Measurements from ENCODE around the gene BHLHA9. TPM values are rescaled to one million over a fixed set of nuclear protein-coding genes. Genes with fewer than 3 reads are reported as not detected.

Gene BHLHA9
- total RNA-seq, result not detected

GRCh38 chr17:1270210-1271029, at the start of gene BHLHA9:
TSS of gene BHLHA9 (plus strand) at chr17:1270444. CDS start at chr17:1270564, 120 bp downstream.
- intact Hi-C loops (cut with micrococcal nuclease), result loop anchor here (10.0 kb wide), 1 partner anchor 244 kb away; the partner anchor contains the start of gene INPP5K
- DNase-seq, result no peak
- ChIA-PET POLR2A (no interaction called here), CTCF (interaction anchor here (1.5 to 2.8 kb wide), 2 partner anchors 18 to 62 kb away, joined by 4 to 11 read pairs; no protein-coding TSS in a partner anchor)
- H3K9me3 Mint-ChIP-seq, result no peaks in the 10 kb centered on the region
- H3K27me3 Mint-ChIP-seq, result peaks cover 30% of the 10 kb centered on the region
- H3K4me3 Mint-ChIP-seq, result peak within 1 kb of the TSS; percentile 82
- H3K27ac Mint-ChIP-seq, result no peak within 1 kb of the TSS
- peaks cover 5% of the 10 kb centered on the region for H3K4me1 Mint-ChIP-seq (ENCODE audit: low read depth)
- TF ChIP-seq CTCF (IDR thresholded peaks at IDR 0.05), result no peak
- H3K36me3 Mint-ChIP-seq (ENCODE audit: low read depth), result no peaks in the 10 kb centered on the region
- no peak for ATAC-seq

- DNase-seq (no peak), ATAC-seq (no peak)
- Mint-ChIP-seq H3K36me3 (ENCODE audit: low read depth) (no peaks in the 10 kb centered on the region), H3K4me3 (no peak overlapping the region), H3K9me3 (no peaks in the 10 kb centered on the region), H3K27ac (no peak overlapping the region), H3K4me1 (ENCODE audit: low read depth) (no peaks in the 10 kb centered on the region), H3K27me3 (peaks cover under 1% of the 10 kb centered on the region)
- intact Hi-C loops (cut with micrococcal nuclease), result no loop called here
- TF ChIP-seq CTCF (IDR thresholded peaks at IDR 0.05), result no peak
- ChIA-PET POLR2A (interaction anchor here (0.7 kb wide), 1 partner anchor 43 kb away, joined by 3 read pairs; no protein-coding TSS in a partner anchor), CTCF (interaction anchor here (0.8 kb wide), 1 partner anchor 34 kb away, joined by 3 read pairs; no protein-coding TSS in a partner anchor)
Observed at GRCh38 chr17:1221209-1221608, 49.0 kb upstream of the BHLHA9 start.

DNA sequence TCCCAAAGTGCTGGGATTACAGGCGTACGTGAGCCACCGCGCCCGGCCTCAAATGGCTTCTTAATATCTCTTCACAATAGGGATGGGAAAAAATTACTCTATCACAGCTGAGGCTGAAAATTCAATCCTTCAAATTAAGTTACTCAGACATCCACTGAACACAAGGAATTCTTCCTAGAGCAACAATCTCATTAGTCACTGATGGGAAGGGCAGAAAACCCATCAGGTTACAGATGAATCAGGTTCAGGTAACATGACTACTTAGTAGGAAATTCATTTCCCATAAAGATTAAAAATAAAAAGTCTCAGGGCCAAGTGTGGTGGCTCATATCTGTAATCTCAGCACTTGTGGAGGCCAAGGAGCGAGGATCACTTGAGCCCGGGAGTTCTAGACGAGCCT, 47.9 kb upstream of the BHLHA9 start:
- Mint-ChIP-seq H3K4me3 (no peak overlapping the region), H3K27ac (no peak overlapping the region), H3K4me1 (ENCODE audit: low read depth) (no peaks in the 10 kb centered on the region), H3K36me3 (ENCODE audit: low read depth) (no peaks in the 10 kb centered on the region), H3K9me3 (no peaks in the 10 kb centered on the region), H3K27me3 (peaks cover 7% of the 10 kb centered on the region)
- TF ChIP-seq CTCF (IDR thresholded peaks at IDR 0.05), result no peak
- intact Hi-C loops (cut with micrococcal nuclease), result no loop called here
- ChIA-PET CTCF (no interaction called here), POLR2A (no interaction called here)
- DNase-seq (no peak), ATAC-seq (no peak)

DNA sequence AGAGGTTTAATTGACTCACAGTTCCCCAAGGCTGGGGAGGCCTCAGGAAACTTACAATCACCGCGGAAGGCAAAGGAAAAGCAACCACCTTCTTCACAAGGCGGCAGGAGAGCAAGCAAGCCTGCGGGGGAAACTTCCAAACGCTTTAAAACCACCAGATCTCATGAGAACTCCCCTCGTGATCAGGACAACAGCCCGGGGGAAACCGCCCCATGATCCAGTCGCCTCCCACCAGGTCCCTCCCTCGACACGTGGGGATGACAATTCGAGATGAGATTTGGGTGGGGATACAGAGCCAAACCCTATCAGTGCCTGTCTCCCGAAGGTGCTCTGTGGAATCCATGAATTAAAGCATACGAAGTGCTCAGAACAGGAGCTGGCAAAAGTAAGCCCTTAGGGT, 46.6 kb upstream of the BHLHA9 start:
- Mint-ChIP-seq H3K27ac (no peak overlapping the region), H3K27me3 (peaks cover 17% of the 10 kb centered on the region), H3K4me3 (no peak overlapping the region), H3K9me3 (no peaks in the 10 kb centered on the region), H3K4me1 (ENCODE audit: low read depth) (peaks cover 3% of the 10 kb centered on the region), H3K36me3 (ENCODE audit: low read depth) (no peaks in the 10 kb centered on the region)
- ATAC-seq, result no peak
- DNase-seq, result no peak
- intact Hi-C loops (cut with micrococcal nuclease), result no loop called here
- ChIA-PET POLR2A (no interaction called here), CTCF (no interaction called here)
- TF ChIP-seq CTCF (IDR thresholded peaks at IDR 0.05), result no peak

DNA sequence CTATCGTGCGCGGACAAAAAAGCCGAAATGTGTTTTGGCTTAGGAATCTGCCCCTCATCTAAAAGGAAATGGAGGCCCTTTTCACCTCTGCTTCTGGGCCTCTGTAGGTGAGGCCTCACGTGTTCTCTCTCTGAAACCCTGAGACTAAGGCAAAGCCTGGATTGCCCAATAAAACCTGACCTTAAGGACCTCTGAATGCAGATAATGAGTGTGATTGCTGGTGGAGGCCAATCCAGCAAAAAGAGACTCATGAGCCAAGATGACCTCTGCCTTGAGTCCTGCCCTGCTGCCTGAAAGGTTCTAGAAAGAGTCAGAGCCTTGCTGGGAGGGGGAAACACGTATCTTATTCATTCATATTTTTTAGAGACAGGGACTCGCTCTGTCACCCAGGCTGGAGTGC, 45.9 kb upstream of the BHLHA9 start:
- Mint-ChIP-seq H3K27me3 (peaks cover 17% of the 10 kb centered on the region), H3K9me3 (no peaks in the 10 kb centered on the region), H3K4me3 (no peak overlapping the region), H3K36me3 (ENCODE audit: low read depth) (no peaks in the 10 kb centered on the region), H3K27ac (no peak overlapping the region), H3K4me1 (ENCODE audit: low read depth) (peaks cover 3% of the 10 kb centered on the region)
- POLR2A ChIA-PET, result interaction anchor here (0.6 kb wide), 1 partner anchor 16 kb away, joined by 3 read pairs; no protein-coding TSS in a partner anchor
- intact Hi-C loops (cut with micrococcal nuclease), result no loop called here
- CTCF ChIA-PET, result no interaction called here
- DNase-seq (no peak), ATAC-seq (no peak)
- no peak for TF ChIP-seq CTCF (IDR thresholded peaks at IDR 0.05)

All from activated CD8-positive, alpha-beta T cell treated with anti-CD3 and anti-CD28 coated beads for 36 hours (primary cell).